Testis (tissue), 3 donors: ENCODE data around the gene HTT. TPM values are rescaled to one million over a fixed set of nuclear protein-coding genes. Genes with fewer than 3 reads are reported as not detected.

ENCODE experiments used
- DNase-seq: peaks from one replicate; pipeline ENCODE4 v3.0.0-alpha.2; 2019
- H3K27ac ChIP-seq, 2 donors: fragments of 200-600 bp; sonication (generic); one replicate each; pipeline ENCODE4 v1.5.1; 2019
- H3K27me3 ChIP-seq: fragments of 200-600 bp; sonication (generic); one replicate; pipeline ENCODE4 v1.5.1; 2019
- H3K36me3 ChIP-seq: fragments of 200-600 bp; sonication (generic); one replicate; pipeline ENCODE4 v1.5.1; 2017; ENCODE audit warnings: low read depth; ENCODE audit errors: missing control alignments
- H3K4me1 ChIP-seq: fragments of 200-600 bp; sonication (generic); one replicate; pipeline ENCODE4 v1.5.1; 2019
- H3K4me3 ChIP-seq, 2 donors: fragments of 200-600 bp; sonication (generic); one replicate each; pipeline ENCODE4 v1.5.1; 2017 to 2019
- H3K9me3 ChIP-seq: fragments of 200-600 bp; sonication (generic); one replicate; pipeline ENCODE4 v1.5.1; 2017
- POLR2A ChIP-seq: fragments of 450-650 bp; IDR thresholded peaks from one replicate; pipeline ENCODE4 v1.6.1; 2017; ENCODE audit warnings: antibody characterized with exemption, mild to moderate bottlenecking, moderate library complexity
- WGBS, 2 donors: methylation state at CpG; one replicate each; pipeline ENCODE4 v1.1.5; 2018; 5-methylcytosine and 5-hydroxymethylcytosine counted together
- intact Hi-C: fragments of 100-400 bp; cut with DNase I; formaldehyde crosslinking; loops from one replicate; pipeline ENCODE4 v1.15.1; 2023; ENCODE audit warnings: low total_unique reads
- polyA plus RNA-seq: library from polyadenylated mRNA; stranded (reverse); fragments of 350-450 nt; fragmentation: Illumina TruSeq; extraction: RNeasy Lipid Tissue Mini Kit (QIAGEN cat#74804); gene quantifications from one replicate; pipeline ENCODE4 v1.2.3, GENCODE V29; 2014; ENCODE audit warnings: low read depth, low replicate concordance; ENCODE audit not compliant: insufficient read depth
- total RNA-seq, 2 donors: library from RNA; depleted of rRNA; stranded (reverse); fragments of >200 nt; gene quantifications; one replicate each; pipeline ENCODE4 v1.2.3, GENCODE V29; 2016
- TF ChIP-seq, protein P1 (sequence below), 3 experiments: fragments of 450-650 bp in 2 of 3; fragments of 200-600 bp in 1 of 3; sonication (generic) in 1 of 3; IDR thresholded peaks; one replicate each; pipeline ENCODE4 v1.5.1; 2016 to 2019; ENCODE audit warnings: antibody characterized with exemption in 3 of 3, mild to moderate bottlenecking in 2 of 3, moderate library complexity in 1 of 3

Gene HTT
- total and polyA plus RNA-seq, 3 donors from 2014 or later = 45.2 to 168 (median 146) TPM

- TF ChIP-seq, protein P1, sequence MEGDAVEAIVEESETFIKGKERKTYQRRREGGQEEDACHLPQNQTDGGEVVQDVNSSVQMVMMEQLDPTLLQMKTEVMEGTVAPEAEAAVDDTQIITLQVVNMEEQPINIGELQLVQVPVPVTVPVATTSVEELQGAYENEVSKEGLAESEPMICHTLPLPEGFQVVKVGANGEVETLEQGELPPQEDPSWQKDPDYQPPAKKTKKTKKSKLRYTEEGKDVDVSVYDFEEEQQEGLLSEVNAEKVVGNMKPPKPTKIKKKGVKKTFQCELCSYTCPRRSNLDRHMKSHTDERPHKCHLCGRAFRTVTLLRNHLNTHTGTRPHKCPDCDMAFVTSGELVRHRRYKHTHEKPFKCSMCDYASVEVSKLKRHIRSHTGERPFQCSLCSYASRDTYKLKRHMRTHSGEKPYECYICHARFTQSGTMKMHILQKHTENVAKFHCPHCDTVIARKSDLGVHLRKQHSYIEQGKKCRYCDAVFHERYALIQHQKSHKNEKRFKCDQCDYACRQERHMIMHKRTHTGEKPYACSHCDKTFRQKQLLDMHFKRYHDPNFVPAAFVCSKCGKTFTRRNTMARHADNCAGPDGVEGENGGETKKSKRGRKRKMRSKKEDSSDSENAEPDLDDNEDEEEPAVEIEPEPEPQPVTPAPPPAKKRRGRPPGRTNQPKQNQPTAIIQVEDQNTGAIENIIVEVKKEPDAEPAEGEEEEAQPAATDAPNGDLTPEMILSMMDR (IDR thresholded peaks at IDR 0.05) = no peak
- TF ChIP-seq POLR2A = no peak
- Histone ChIP-seq H3K36me3 (no peaks in the 10 kb centered on the region), H3K4me1 (no peaks in the 10 kb centered on the region), H3K9me3 (no peaks in the 10 kb centered on the region), H3K27ac (no peak overlapping the region), H3K4me3 (no peak overlapping the region), H3K27me3 (no peaks in the 10 kb centered on the region)
- intact Hi-C loops = no loop called here
- no peak for DNase-seq
- WGBS, 2 donors = 92 to 97% methylated on average over 9 of the region's 9 CpGs
Measured at GRCh38 chr4:3229328-3229727, 154.8 kb downstream of the HTT start.

DNA sequence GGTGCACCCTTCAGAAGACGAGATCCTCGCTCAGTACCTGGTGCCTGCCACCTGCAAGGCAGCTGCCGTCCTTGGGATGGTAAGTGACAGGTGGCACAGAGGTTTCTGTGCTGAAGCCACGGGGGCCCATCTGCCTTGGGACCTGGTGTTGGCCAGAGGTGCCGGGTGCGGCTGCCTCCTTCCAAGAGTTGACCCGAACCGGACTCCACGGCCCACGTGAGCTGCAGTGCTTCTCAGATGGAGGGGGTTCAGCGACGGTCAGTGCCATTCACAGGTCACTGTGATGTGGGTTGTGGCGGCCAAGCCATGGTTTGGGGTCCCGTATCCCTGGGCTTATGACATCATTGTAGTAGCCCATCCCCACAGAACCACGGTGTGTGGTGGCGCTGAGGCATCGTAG lies 155.5 kb downstream of the HTT start:
- Histone ChIP-seq H3K4me1 (no peaks in the 10 kb centered on the region), H3K36me3 (no peaks in the 10 kb centered on the region), H3K9me3 (no peaks in the 10 kb centered on the region), H3K4me3 (no peak overlapping the region), H3K27me3 (no peaks in the 10 kb centered on the region), H3K27ac (no peak overlapping the region)
- no peak for TF ChIP-seq POLR2A
- TF ChIP-seq, protein P1 (IDR thresholded peaks at IDR 0.05) = no peak
- DNase-seq = no peak
- WGBS, 2 donors = 98% methylated on average over 17 of the region's 17 CpGs; no CpG with 5 or more reads in 1 of the 2 donors
- intact Hi-C loops = no loop called here

- no peaks in the 10 kb centered on the region for H3K4me1 ChIP-seq
- no peak overlapping the region for H3K27ac ChIP-seq
- intact Hi-C loops = no loop called here
- no peaks in the 10 kb centered on the region for H3K9me3 ChIP-seq
- H3K27me3 ChIP-seq = no peaks in the 10 kb centered on the region
- WGBS, 2 donors = 81 to 83% methylated on average over 7 to 9 of the region's 9 CpGs
- H3K4me3 ChIP-seq = no peak overlapping the region
- DNase-seq = no peak
- no peak for TF ChIP-seq POLR2A
- TF ChIP-seq, protein P1 (IDR thresholded peaks at IDR 0.05) = no peak
- H3K36me3 ChIP-seq = no peaks in the 10 kb centered on the region
Measured at GRCh38 chr4:3231471-3231870, 157.0 kb downstream of the HTT start.

- TF ChIP-seq, protein P1 (IDR thresholded peaks at IDR 0.05) = no peak
- TF ChIP-seq POLR2A = no peak
- WGBS, 2 donors = 92% methylated on average over 16 of the region's 16 CpGs
- H3K4me1 ChIP-seq = no peaks in the 10 kb centered on the region
- intact Hi-C loops = no loop called here
- no peak overlapping the region for H3K27ac ChIP-seq
- no peak overlapping the region for H3K4me3 ChIP-seq
- H3K36me3 ChIP-seq = no peaks in the 10 kb centered on the region
- H3K9me3 ChIP-seq = no peaks in the 10 kb centered on the region
- no peaks in the 10 kb centered on the region for H3K27me3 ChIP-seq
- DNase-seq = no peak
Measured at GRCh38 chr4:3232001-3232400, 157.5 kb downstream of the HTT start.

DNA sequence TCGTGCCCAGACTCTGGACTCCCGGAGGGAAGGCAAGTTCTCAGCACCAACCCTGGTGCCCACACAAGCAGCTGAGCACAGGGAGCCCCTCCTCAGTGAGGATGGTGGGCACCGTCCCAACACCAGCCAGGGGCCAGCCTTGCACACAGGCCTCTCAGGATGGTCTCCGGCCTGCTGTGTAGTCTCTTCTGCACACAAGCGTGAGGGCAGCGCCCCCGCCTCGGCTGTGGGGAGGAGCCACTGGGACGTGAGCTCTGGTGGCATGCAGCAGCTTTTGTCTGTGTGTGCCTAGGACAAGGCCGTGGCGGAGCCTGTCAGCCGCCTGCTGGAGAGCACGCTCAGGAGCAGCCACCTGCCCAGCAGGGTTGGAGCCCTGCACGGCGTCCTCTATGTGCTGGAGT lies 158.4 kb downstream of the HTT start:
- Histone ChIP-seq H3K36me3 (no peaks in the 10 kb centered on the region), H3K27ac (no peak overlapping the region)
- intact Hi-C loops = no loop called here

More for the DNA sequence above, 158.4 kb downstream of the HTT start:
- Histone ChIP-seq H3K4me3 (no peak overlapping the region), H3K27me3 (no peaks in the 10 kb centered on the region), H3K9me3 (no peaks in the 10 kb centered on the region), H3K4me1 (no peaks in the 10 kb centered on the region)
- no peak for DNase-seq
- TF ChIP-seq, protein P1 (IDR thresholded peaks at IDR 0.05) = no peak
- TF ChIP-seq POLR2A = no peak
- 89% methylated on average over 15 of the region's 15 CpGs; no CpG with 5 or more reads in 1 of the 2 donors for WGBS, 2 donors
